GM12864 (cell line): ENCODE measurements around the gene PPM1K.

Experiments
- DNase-seq: peaks from one replicate; pipeline ENCODE4 v3.0.0-alpha.2; 2011; ENCODE audit warnings: low read depth
- H3K4me3 ChIP-seq: 2 replicates; pipeline ENCODE4 v1.5.1; 2011; ENCODE audit warnings: mild to moderate bottlenecking, low read depth, low read length, control low read depth
- CTCF ChIP-seq: IDR thresholded peaks from 2 replicates; pipeline ENCODE4 v1.5.1; 2011; ENCODE audit warnings: low read depth, mild to moderate bottlenecking, moderate library complexity, low read length, control low read depth, inconsistent platforms; ENCODE audit errors: missing control alignments

PPM1K gene

GRCh38 chr4:88217169-88217568 is 67.2 kb downstream of the PPM1K start:
- no peak overlapping the region for H3K4me3 ChIP-seq
- TF ChIP-seq CTCF = no peak
- DNase-seq = no peak

GRCh38 chr4:88216395-88216794 is 68.0 kb downstream of the PPM1K start:
- no peak for DNase-seq
- no peak for TF ChIP-seq CTCF
- H3K4me3 ChIP-seq = no peak overlapping the region

- no peak overlapping the region for H3K4me3 ChIP-seq
These were observed 69.0 kb downstream of the PPM1K start for GRCh38 chr4:88215351-88215750.

GRCh38 chr4:88212253-88212561 is 72.2 kb downstream of the PPM1K start:
- no peak for TF ChIP-seq CTCF
- no peak for DNase-seq
- H3K4me3 ChIP-seq = no peak overlapping the region

More at GRCh38 chr4:88215351-88215750, 69.0 kb downstream of the PPM1K start:
- no peak for DNase-seq
- TF ChIP-seq CTCF = no peak

GRCh38 chr4:88211473-88212252 is 72.7 kb downstream of the PPM1K start:
- H3K4me3 ChIP-seq = no peak overlapping the region
- peak; percentile 50 for TF ChIP-seq CTCF
- DNase-seq = peak; percentile 4

GRCh38 chr4:88208156-88208555 is 76.2 kb downstream of the PPM1K start:
- TF ChIP-seq CTCF = no peak
- DNase-seq = no peak
- H3K4me3 ChIP-seq = no peak overlapping the region
